ENCODE results near the gene SEMA5A.

DNA sequence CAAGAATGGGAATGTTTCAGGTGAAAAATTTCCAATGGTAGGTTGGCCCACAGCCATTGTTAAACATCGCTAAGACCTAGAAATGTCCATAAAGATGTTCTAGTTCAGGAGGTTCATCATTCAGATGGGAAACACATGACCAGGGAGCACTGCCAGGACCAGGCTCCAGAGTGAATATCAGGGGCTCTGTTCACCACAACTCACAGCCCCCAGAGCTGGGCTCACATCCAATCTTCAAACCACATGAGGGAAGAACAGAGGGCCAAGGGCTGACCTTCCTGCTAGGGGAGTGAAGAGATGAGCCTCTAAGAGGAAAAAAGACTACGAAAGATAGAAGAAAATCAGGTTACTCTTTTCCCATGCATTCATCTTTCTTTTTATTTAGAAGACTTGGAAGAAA, 205.8 kb downstream of the SEMA5A start:
- TF ChIP-seq, protein P1, sequence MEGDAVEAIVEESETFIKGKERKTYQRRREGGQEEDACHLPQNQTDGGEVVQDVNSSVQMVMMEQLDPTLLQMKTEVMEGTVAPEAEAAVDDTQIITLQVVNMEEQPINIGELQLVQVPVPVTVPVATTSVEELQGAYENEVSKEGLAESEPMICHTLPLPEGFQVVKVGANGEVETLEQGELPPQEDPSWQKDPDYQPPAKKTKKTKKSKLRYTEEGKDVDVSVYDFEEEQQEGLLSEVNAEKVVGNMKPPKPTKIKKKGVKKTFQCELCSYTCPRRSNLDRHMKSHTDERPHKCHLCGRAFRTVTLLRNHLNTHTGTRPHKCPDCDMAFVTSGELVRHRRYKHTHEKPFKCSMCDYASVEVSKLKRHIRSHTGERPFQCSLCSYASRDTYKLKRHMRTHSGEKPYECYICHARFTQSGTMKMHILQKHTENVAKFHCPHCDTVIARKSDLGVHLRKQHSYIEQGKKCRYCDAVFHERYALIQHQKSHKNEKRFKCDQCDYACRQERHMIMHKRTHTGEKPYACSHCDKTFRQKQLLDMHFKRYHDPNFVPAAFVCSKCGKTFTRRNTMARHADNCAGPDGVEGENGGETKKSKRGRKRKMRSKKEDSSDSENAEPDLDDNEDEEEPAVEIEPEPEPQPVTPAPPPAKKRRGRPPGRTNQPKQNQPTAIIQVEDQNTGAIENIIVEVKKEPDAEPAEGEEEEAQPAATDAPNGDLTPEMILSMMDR (IDR thresholded peaks at IDR 0.05), result no peak
- TF ChIP-seq, protein P2, sequence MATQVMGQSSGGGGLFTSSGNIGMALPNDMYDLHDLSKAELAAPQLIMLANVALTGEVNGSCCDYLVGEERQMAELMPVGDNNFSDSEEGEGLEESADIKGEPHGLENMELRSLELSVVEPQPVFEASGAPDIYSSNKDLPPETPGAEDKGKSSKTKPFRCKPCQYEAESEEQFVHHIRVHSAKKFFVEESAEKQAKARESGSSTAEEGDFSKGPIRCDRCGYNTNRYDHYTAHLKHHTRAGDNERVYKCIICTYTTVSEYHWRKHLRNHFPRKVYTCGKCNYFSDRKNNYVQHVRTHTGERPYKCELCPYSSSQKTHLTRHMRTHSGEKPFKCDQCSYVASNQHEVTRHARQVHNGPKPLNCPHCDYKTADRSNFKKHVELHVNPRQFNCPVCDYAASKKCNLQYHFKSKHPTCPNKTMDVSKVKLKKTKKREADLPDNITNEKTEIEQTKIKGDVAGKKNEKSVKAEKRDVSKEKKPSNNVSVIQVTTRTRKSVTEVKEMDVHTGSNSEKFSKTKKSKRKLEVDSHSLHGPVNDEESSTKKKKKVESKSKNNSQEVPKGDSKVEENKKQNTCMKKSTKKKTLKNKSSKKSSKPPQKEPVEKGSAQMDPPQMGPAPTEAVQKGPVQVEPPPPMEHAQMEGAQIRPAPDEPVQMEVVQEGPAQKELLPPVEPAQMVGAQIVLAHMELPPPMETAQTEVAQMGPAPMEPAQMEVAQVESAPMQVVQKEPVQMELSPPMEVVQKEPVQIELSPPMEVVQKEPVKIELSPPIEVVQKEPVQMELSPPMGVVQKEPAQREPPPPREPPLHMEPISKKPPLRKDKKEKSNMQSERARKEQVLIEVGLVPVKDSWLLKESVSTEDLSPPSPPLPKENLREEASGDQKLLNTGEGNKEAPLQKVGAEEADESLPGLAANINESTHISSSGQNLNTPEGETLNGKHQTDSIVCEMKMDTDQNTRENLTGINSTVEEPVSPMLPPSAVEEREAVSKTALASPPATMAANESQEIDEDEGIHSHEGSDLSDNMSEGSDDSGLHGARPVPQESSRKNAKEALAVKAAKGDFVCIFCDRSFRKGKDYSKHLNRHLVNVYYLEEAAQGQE (IDR thresholded peaks at IDR 0.05; ENCODE audit: insufficient read depth in 1 of 2, low read depth in 2 of 2, low read length in 1 of 2), result no peak
- no peak for TF ChIP-seq TCF7L2 (IDR thresholded peaks at IDR 0.05; ENCODE audit: low read depth, low read length)
- no peak for TF ChIP-seq SIN3A (IDR thresholded peaks at IDR 0.05; ENCODE audit: borderline replicate concordance, insufficient read depth, low read depth, low read length)
